Measurements from ENCODE around the gene MIB1.
"Not testable (repeated sequence)": the region's sequence is repeated elsewhere in the genome, so short reads cannot be mapped to it uniquely, and the experiment has no call there.

Gene MIB1

DNA sequence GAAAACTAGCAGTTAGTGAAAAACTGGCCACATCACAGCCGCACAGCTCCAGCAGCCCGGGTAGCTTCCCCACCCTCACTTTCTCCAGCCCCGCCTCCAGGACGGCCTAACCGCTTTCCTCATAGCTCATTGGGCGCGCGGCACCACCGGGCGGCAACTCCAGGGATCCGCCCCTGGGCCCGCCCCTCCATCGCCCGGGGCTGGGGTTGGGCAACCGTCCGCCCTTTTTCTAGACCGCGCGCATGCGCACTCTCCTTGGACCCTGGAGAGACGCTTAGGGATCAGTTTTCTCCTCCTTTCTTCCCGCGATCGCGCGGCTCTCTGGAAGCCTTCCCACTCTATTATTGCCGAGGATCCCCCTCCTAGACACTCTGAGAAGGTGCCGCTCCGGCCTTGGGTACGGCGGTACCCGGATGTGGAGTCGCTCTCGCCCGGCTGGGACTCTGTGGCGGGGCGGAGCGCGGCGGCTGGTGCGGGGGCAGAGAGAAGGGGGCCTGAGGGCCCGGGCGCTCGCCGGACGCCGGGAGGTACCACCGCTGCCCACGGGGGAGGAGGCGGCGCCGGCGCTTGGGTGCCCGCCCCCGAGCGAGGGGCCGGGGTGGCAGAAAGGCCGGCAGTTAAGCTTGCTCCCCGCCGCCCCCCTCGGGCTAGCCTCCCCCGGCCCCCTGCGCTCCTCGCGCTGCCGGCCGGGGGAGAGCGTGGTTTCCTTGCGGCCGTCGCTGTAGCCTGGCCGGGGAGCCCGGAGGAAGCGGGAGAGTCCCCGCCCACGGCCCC lies at the start of gene MIB1:
TSS of gene MIB1 (plus strand) at position 255 of the 774 bp plus-strand sequence. CDS start 792 bp downstream, outside the sequence.
- DNase-seq (ENCODE audit: low spot score) = peak; percentile 97

DNA sequence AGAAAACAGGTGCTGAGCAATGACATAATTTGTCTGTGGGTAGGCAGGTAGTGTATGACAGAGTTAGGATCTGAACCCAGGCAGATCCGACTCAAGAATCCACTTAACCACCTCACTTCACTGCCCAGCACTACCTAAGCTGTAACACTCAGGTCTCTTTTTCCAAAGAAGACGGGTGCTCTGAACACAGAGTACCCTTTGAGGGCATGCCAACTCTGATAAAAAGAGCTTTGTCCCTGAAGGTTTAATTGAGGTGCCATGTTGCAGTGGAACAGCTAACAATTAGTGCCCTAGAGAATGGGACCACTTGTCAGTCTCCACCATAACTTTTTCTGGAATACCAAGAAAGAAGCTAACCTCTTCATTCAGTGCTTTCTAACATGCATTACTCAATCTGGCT lies 47.3 kb upstream of the MIB1 start:
- DNase-seq (ENCODE audit: low spot score) = no peak

DNA sequence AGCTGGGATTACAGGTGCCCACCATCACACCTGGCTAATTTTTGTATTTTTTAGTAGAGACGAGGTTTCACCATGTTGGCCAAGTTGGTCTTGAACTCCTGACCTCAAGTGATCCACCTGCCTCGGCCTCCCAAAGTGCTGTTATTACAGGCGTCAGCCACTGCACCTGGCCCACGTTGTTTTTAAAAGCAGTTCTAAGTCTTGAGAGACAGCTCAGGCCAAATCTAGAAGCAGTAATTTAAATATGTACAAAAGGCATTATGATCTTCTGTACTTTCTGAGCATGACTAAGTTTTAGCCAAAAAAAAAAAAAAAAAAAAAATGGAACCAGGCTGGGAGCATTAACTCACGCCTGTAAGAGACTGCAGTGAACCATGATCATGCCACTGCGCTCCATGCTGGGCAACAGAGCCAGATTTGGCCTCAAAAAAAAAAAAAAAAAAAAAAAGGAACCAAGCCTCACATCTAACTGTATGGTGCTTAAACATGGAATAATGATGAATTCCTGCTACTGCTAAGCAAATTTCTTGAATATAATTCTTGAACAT lies 40.0 kb upstream of the MIB1 start:
- DNase-seq (ENCODE audit: low spot score) = no peak

DNA sequence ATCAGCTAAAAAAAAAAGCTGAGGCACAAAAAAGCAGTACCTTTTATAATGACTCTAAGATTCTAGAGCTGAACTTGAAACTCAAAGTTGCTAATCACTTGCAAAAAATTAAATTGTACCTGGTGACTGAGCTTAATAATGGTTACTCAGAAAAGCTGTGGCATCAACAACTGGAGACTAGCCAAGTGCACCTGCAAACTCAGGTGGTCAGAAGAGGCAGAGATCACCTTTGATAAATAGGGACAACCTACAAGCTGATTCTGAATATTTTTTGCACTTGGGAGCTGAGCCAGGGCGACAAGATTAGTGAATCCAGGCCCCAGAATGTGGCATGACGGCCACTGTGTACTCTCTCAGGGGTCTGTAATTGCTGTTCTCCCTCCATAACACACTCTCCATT lies 39.0 kb upstream of the MIB1 start:
- DNase-seq (ENCODE audit: low spot score) = no peak

DNA sequence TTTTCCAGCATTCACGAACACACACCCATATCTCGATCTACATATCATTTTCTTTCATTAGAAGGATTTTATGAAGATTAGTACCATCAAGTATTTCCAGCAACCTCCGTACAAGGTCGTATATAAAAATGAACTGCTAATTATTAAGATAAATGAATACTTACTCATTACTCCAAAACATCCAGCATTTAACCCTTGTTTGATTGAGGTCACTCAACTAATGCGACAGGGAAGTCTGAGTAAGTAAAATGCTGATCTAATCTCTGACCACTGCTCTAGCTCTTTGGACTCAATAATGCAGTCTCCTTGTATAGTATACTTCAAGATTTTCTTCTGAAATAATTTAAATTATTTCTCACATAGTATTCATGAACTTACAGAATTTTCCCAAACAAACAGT lies 38.0 kb upstream of the MIB1 start:
- no peak for DNase-seq (ENCODE audit: low spot score)

DNA sequence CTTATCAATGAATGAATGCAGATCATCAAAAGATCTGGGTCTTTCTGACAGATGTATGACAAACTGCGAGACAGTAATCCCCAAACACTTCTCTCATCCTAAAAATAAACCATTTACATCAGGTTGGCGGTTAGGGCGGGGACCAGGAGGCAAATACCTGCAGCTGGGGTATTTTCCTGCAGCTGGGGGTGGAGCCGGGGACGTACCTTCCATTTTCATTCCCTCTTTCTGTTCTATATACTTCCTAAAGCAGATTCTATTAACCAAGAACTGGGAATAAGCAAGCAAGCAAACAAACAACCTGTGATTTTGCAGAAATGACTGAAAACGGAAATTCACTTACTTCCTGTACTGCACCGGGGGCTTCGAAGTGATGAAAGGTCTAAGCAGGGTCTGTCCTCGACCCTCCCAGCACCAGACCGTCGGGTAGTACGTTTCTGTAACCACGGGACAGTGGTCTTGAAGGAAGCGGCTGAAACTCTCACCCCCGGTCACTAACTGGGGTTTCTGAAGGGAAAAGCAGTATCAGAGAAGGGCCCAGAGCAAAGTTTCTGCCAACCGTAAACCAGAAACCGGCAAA lies 37.3 kb upstream of the MIB1 start:
- peak; percentile 34 for DNase-seq (ENCODE audit: low spot score)

DNA sequence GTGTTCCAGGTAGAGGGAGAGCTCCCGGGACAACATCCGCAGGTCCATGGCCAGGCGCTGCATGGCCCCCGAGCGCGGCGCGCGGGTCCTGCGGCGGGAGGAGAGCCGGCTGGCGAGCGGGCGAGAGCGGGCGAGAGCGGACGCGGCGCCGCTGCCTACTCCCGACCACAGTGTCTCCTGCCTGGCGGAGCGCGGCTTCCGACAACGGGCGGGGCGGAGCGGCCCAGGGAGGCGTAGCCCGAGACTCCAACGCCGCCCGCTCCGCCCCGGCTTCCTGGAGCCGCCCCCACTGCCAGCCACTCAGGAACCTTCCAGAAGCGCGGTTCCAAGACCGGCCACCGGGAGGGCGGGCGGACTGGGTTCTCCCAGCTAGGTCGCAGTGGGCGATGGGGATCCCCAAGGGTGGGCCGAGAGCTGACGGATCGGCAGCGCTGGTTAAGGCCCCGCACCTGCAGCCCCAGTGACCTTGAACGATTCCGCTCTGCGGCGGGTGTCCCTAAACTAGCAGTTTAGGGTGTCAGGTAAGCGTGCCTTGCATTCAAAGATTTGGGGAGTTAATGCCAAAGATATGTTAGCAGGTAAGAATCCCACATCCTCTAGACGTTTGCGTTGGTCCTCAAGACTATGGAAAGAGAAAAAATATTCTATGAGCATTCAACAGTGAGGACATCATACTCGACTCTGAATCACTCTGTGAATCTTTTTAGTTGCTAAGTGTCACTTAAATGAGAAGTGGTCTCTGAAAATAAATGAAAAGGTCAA lies 35.8 kb upstream of the MIB1 start, which contains the start of gene ABHD3:
TSS of gene ABHD3 (minus strand) at position 172 of the 762 bp plus-strand sequence. CDS start at position 63, 109 bp downstream.
- peak; percentile 90 for DNase-seq (ENCODE audit: low spot score)

DNA sequence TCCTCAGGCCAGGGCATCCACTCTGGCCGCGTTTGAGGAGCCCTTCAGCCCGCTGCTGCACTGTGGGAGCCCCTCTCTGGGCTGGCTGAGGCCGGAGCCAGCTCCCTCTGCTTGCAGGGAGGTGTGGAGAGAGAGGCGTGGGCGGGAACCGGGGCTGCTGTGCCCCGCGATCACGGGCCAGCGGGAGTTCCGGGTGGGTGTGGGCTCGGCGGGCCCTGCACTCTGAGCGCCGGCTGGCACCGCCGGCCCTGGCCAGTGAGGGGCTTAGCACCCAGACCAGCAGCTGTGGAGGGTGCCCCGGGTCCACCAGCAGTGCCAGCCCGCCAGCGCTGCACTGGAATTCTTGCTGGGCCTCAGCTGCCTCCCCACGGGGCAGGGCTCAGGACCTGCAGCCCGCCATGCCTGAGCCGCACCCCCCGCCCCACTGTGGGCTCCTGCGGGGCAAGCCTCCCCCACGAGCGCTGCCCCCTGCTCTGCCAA lies 34.2 kb upstream of the MIB1 start:
- no peak for DNase-seq (ENCODE audit: low spot score)

DNA sequence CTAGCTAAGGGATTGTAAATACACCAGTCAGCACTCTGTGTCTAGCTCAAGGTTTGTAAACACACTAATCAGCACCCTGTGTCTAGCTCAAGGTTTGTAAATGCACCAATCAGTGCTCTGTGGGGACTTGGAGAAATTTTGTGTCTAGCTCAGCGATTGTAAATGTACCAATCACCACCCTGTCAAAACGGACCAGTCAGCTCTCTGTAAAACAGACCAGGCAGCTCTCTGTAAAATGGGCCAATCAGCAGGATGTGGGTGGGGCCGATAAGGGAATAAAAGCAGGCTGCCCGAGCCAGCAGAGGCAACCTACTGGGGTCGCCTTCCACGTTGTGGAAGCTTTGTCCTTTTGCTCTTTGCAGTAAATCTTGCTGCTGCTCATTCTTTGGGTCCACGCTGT lies 33.5 kb upstream of the MIB1 start:
- DNase-seq (ENCODE audit: low spot score) = not testable (repeated sequence)

DNA sequence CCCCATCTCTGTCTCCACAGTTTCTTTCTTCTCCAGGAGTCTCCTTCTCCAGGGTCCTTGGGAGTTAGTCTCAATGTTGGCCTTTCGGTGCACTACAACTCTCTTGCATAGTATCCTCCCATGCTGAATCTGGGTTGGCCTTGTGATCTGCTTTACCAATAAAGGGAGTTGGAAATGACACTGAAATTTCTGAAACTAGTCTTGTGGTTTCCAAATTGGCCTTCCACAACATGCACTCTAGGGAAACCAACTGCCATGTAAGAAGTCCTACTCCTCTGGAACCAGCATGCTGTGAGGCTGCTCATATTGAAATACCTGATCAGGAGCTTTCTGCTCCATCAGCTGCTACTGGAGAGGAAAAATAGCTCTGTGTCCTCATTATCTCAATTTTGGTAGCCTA lies 26.1 kb upstream of the MIB1 start:
- no peak for DNase-seq (ENCODE audit: low spot score)

DNA sequence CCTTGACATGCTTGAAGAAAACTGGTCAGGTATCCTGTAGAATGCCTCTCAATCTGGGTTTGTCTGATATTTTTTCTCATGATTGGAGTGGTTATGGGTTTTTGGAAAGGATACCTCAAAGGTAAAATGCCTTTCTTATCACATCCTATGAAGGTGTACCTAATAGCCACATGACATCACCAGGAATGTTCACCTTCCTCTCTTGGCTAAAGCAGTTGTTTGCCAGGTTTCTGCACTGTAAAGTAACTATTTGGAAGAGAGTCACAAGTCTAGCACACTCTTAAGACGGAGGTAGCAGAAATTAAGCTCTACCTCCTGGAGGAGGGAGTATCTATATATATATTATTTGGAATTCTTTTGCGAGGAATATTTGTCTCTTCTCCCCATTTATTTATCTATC lies 17.9 kb upstream of the MIB1 start:
- no peak for DNase-seq (ENCODE audit: low spot score)

DNA sequence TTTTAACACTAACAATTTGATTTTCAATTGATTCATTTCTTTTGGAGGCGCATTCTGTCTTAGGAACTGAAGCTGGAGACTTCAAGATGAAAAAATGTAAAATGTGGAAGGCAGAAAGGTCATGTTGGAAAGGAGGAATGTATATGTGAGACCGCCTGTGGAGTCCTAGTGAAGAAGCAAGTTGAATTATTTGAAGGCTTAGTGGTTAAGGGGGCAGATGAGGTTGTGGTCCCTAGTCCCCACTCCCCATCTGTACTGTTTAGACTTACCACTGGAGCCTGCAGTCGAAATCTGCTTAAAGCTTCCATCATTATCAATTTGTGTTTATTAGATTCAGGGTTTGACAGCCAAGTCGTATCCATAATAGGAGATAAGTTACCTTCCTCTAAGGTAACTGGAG lies 15.4 kb upstream of the MIB1 start:
- no peak for DNase-seq (ENCODE audit: low spot score)

DNA sequence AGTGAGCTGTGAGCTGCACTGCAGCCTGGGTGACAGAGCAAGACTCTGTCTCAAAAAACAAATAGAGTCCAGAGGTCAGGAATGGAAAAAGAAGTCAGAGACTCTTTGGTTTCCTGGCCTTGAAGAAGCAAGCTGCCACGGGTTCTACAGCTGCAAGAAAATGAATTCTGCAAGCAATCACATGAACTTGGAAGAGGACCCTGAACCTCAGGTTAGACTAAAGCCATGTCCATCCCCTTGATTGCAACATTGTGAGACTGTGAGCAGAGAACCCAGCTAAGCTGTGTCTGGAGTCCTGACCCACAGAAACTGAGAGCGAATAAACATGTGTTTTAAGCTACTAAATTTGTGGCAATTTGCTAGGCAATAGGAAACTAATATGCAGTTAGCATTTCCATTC lies 12.9 kb upstream of the MIB1 start:
- DNase-seq (ENCODE audit: low spot score) = no peak

DNA sequence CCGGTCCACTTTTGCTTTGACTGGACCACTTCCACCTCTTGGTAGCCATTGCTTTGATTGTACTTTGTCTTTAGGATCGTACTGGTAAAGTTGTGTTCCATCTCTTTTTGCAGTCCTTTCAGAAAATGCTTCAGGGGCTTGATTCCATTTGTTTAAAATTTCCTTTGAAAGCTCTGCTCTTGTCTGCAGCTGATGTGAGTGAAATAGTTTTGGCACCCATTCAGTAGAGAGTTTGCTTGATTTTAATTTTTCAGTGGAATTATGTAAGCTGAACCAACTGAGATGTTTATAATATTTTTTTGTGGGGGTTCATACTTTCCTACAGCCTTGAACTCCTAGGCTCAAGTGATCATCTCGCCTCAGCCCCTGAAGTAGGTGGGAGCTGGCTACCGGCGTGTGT lies 7.6 kb upstream of the MIB1 start:
- no peak for DNase-seq (ENCODE audit: low spot score)

DNA sequence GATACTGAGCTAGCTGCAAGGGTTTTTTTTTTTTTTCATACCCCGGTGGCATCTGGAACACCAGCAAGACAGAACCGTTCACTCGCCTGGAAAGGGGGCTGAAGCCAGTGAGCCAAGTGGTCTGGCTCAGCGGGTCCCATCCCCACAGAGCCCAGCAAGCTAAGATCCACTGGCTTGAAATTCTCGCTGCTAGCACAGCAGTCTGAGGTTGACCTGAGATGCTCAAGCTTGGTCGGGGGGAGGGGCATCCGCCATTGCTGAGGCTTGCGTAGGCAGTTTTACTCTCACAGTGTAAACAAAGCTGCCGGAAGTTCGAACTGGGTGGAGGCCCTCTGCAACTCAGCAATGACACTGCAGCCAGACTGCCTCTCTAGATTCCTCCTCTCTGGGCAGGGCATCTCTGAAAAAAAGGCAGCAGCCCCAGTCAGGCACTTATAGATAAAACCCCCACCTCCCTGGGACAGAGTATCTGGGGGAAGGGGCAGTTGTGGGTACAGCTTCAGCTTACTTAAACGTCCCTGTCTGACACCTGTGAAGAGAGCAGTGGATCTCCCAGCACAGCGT lies 5.1 kb upstream of the MIB1 start:
- peak; percentile 69 for DNase-seq (ENCODE audit: low spot score)

DNA sequence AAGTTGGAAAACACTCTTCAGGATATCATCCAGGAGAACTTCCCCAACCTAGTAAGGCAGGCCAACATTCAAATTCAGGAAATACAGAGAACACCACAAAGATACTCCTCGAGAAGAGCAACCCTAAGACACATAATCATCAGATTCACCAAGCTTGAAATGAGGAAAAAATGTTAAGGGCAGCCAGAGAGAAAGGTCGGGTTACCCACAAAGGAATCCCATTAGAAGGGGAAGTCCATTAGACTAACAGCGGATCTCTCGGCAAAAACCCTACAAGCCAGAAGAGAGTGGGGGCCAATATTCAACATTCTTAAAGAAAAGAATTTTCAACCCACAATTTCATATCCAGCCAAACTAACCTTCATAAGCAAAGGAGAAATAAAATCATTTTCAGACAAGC lies 3.7 kb upstream of the MIB1 start:
- DNase-seq (ENCODE audit: low spot score) = not testable (repeated sequence)

DNA sequence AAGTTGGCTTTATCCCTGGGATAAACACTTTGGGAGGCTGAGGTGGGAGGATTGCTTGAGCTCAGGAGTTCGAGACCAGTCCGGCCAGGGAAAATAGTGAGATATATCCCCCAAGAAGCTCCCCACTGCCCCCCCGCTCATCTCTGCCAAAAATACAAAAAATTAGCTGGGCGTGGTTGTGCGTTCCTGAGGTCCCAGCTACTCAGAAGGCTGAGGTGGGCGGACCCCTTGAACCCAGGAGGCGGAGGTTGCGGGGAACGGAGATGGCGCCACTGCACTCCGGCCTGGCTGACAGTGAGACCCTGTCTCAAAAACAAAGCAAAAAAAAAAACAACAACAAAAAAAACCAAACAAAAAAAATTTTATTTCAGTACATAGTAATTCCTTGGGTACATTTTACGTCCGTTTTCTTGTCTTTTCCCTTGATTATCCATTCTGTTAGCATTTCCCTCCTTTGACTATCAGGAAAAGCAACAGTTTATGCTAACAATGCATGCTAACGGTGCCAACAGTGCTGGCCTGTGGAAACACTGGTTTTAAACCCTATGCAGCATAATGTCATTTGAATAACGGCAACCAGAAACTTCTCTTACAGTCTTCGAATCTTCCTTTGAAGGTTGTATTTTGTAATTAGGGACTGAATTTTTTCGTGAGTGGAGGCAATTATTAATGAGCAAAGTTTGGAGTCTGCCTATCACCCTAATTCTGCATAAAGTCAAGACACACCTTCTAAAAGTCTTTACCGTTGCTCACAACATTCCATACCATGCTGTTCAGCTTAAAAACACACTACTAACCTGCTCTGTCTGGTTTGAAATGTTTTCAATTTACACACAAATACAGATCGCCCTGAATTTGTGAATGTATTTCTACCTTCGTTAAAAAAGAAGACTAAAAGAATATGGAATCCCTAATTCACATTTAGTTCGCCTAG lies 721 bp upstream of the MIB1 start:
- DNase-seq (ENCODE audit: low spot score) = no peak

DNA sequence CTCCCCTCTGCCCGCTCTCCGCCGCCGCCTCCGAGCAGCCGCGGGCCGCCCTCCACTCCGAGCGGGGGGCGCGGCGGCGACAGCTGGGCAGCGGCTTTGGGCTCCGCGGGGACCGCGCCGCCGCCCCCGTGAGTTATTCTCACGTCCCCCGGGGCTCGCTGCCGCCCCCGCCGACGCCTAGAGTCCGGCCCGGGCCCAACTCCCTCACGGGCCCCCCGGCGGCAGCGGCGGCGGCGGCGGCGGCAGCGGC lies 645 bp downstream of the MIB1 start:
- DNase-seq (ENCODE audit: low spot score) = no peak

DNA sequence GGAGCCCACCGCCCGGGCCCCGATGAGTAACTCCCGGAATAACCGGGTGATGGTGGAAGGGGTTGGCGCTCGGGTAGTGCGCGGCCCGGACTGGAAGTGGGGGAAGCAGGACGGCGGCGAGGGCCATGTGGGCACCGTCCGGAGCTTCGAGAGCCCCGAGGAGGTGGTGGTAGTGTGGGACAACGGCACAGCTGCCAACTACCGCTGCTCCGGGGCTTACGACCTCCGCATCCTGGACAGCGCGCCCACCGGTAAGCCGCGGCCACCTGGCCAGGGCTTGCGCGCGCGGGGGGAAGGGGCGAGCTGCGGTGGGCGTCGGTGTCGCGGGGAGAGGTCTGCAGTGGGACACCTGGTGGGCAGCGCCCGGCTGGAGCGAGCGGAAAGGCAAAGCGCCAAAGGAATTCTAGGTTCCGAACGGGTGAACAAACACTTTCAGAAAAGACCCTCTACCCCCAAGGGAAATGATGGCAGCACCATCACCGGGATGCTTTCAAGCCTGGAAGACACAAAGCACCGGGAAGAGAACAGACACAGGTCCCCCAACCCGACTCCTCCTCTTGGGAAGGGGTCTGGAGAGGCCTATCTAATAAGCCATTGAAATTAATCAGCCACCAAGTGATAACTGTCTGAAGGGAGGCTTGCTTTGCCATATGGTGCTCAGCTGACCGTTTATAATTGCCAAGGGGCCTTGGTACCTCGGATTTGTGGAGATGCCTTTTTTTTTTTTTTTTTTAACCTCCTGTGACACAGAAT lies 1.1 kb downstream of the MIB1 start:
- no peak for DNase-seq (ENCODE audit: low spot score)

DNA sequence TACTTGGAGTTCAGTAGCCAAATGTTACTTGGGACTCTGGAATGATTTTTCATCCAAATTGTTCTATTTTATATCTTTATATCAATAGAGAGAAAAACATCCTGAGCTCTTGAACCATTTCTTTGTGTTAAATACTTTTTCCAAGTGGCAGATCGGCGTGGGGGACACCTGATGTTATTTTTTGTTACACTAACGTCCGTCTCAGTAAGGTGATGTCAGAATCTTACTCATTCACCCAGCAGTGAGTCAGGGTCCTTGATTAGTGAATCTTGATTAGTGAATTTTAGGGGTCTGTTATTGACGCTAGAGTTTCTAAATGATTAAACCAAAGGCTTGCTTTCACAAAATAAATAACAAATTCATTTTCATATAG lies 1.7 kb downstream of the MIB1 start:
- DNase-seq (ENCODE audit: low spot score) = peak; percentile 38
